DND-41 (cell line): ENCODE measurements around the gene STARD3.
A peak's percentile ranks its signal among the peaks of the same experiment; 100 is the strongest.

ENCODE experiments used
- ATAC-seq: fragments of 200-7000 bp; cut with Tn5 transposase; 3 replicates; pipeline ENCODE4 v1.9.1; 2021; ENCODE audit warnings: low read depth; ENCODE audit not compliant: insufficient read depth
- DNase-seq: peaks from one replicate; pipeline ENCODE4 v3.0.0-alpha.2; 2020
- H2AFZ ChIP-seq: 2 replicates; pipeline ENCODE4 v1.6.0; 2012; ENCODE audit warnings: low read depth, low read length
- H3K27ac ChIP-seq: 2 replicates; pipeline ENCODE4 v1.5.1; 2012; ENCODE audit warnings: low read length, inconsistent platforms
- H3K27me3 ChIP-seq: fragments of 200-600 bp; sonication (generic); 2 replicates; pipeline ENCODE4 v1.6.0; 2012; ENCODE audit warnings: low read length, mild to moderate bottlenecking, inconsistent platforms; ENCODE audit not compliant: insufficient read depth, poor library complexity
- H3K36me3 ChIP-seq: 2 replicates; pipeline ENCODE4 v1.5.1; 2012; ENCODE audit warnings: low read length, inconsistent platforms; ENCODE audit not compliant: insufficient read depth
- H3K4me1 ChIP-seq: 2 replicates; pipeline ENCODE4 v1.5.1; 2012; ENCODE audit warnings: mild to moderate bottlenecking, low read length; ENCODE audit not compliant: insufficient read depth
- H3K4me2 ChIP-seq: 2 replicates; pipeline ENCODE4 v1.6.0; 2012; ENCODE audit warnings: mild to moderate bottlenecking, moderate library complexity, low read length, inconsistent platforms; ENCODE audit not compliant: insufficient read depth
- H3K4me3 ChIP-seq, 2 experiments: fragments of 200-600 bp in 1 of 2; shearing (Covaris generic) in 1 of 2; 2 replicates each; pipeline ENCODE4 v1.5.1; 2012 to 2016; ENCODE audit warnings: inconsistent platforms in 2 of 2, low read length in 2 of 2, mild to moderate bottlenecking in 2 of 2, low read depth in 1 of 2, moderate library complexity in 1 of 2
- H3K79me2 ChIP-seq: 2 replicates; pipeline ENCODE4 v1.6.0; 2012; ENCODE audit warnings: low read length, inconsistent platforms; ENCODE audit not compliant: insufficient read depth
- H3K9ac ChIP-seq: 2 replicates; pipeline ENCODE4 v1.6.0; 2012; ENCODE audit warnings: low read depth, mild to moderate bottlenecking, inconsistent platforms, low read length, moderate library complexity
- H3K9me3 ChIP-seq: 2 replicates; pipeline ENCODE4 v1.5.1; 2012; ENCODE audit warnings: low read length, moderate library complexity, mild to moderate bottlenecking, inconsistent platforms; ENCODE audit not compliant: insufficient read depth, severe bottlenecking
- H4K20me1 ChIP-seq: 2 replicates; pipeline ENCODE4 v1.6.0; 2012; ENCODE audit warnings: low read length; ENCODE audit not compliant: insufficient read depth
- EZH2 ChIP-seq: IDR thresholded peaks from 3 replicates; pipeline ENCODE4 v1.6.1; 2012; ENCODE audit warnings: borderline replicate concordance, low read depth, mild to moderate bottlenecking, moderate library complexity, low read length, inconsistent platforms; ENCODE audit not compliant: severe bottlenecking
- TF ChIP-seq, protein P1 (sequence below): IDR thresholded peaks from 2 replicates; pipeline ENCODE4 v1.5.1; 2012; ENCODE audit warnings: borderline replicate concordance, low read length, moderate library complexity, mild to moderate bottlenecking; ENCODE audit not compliant: poor library complexity, severe bottlenecking; ENCODE audit errors: extremely low read depth

STARD3 gene

DNA sequence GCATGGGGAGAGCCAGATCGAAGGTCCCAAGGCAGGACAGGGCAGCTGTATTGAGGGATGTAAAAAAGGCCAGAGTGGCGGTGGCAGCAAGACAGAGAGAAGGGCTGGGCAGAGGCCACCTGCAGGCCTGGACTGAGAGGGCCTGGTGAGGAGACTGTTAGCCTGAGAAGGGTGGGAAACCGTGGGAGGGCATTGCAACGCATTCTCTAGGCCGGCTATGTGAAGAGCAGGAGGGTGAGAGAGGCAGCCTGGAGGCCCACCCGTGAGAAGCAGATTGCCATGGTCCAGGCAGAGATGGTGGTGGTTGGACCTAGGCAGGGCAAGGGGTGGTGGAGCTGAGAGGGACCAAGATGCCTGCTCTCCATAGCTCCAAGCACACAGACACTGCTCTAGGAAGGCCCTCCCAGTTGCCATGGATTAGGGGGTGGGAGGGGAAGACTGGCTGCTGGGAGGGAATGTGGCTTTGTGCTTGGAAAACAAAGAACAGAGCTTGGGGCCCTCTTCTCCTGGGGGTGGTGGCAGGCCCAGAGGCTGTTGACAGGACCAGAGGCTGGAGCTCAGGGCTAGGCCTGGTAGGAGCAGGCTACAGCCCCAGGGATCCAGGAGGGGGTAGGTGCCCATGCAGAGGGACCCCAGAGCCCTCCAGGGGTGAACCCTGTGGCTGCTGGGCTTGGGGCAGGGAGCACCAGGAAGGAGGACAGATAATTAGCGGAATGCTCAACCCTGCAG is 15.8 kb downstream of the STARD3 start:
- no peak overlapping the region for H3K4me2 ChIP-seq
- no peaks in the 10 kb centered on the region for H3K9me3 ChIP-seq
- no peaks in the 10 kb centered on the region for H3K27me3 ChIP-seq
- ATAC-seq = no peak
- no peak overlapping the region for H2AFZ ChIP-seq
- no peak overlapping the region for H3K9ac ChIP-seq
- peaks cover 22% of the 10 kb centered on the region for H3K79me2 ChIP-seq
- peaks cover 26% of the 10 kb centered on the region for H3K36me3 ChIP-seq
- no peak overlapping the region for H3K27ac ChIP-seq
- H3K4me3 ChIP-seq = no peak overlapping the region
- no peak for DNase-seq
- H3K4me1 ChIP-seq = no peaks in the 10 kb centered on the region
- no peak for TF ChIP-seq EZH2
- TF ChIP-seq, protein P1, sequence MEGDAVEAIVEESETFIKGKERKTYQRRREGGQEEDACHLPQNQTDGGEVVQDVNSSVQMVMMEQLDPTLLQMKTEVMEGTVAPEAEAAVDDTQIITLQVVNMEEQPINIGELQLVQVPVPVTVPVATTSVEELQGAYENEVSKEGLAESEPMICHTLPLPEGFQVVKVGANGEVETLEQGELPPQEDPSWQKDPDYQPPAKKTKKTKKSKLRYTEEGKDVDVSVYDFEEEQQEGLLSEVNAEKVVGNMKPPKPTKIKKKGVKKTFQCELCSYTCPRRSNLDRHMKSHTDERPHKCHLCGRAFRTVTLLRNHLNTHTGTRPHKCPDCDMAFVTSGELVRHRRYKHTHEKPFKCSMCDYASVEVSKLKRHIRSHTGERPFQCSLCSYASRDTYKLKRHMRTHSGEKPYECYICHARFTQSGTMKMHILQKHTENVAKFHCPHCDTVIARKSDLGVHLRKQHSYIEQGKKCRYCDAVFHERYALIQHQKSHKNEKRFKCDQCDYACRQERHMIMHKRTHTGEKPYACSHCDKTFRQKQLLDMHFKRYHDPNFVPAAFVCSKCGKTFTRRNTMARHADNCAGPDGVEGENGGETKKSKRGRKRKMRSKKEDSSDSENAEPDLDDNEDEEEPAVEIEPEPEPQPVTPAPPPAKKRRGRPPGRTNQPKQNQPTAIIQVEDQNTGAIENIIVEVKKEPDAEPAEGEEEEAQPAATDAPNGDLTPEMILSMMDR = no peak
- H4K20me1 ChIP-seq = peaks cover 49% of the 10 kb centered on the region

DNA sequence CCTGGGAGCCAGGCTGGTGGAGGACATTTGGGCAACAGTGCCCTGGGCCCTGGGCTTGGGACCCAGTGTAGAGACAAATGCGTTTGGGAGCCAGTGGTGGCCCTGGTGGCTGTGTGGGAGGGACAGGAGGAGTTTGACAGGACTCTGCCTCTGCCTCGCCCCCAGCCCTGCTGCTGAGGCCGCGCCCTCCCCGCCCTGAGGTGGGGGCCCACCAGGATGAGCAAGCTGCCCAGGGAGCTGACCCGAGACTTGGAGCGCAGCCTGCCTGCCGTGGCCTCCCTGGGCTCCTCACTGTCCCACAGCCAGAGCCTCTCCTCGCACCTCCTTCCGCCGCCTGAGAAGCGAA is 16.3 kb downstream of the STARD3 start:
- Histone ChIP-seq H3K9me3 (no peaks in the 10 kb centered on the region), H3K4me2 (no peak overlapping the region), H3K4me3 (no peak overlapping the region), H3K27ac (no peak overlapping the region), H3K27me3 (no peaks in the 10 kb centered on the region), H3K36me3 (peaks cover 31% of the 10 kb centered on the region), H4K20me1 (peaks cover 49% of the 10 kb centered on the region), H3K9ac (no peak overlapping the region), H2AFZ (no peak overlapping the region), H3K79me2 (peaks cover 22% of the 10 kb centered on the region), H3K4me1 (no peaks in the 10 kb centered on the region)
- TF ChIP-seq EZH2 = no peak
- TF ChIP-seq, protein P1 = no peak
- DNase-seq (no peak), ATAC-seq (no peak)

DNA sequence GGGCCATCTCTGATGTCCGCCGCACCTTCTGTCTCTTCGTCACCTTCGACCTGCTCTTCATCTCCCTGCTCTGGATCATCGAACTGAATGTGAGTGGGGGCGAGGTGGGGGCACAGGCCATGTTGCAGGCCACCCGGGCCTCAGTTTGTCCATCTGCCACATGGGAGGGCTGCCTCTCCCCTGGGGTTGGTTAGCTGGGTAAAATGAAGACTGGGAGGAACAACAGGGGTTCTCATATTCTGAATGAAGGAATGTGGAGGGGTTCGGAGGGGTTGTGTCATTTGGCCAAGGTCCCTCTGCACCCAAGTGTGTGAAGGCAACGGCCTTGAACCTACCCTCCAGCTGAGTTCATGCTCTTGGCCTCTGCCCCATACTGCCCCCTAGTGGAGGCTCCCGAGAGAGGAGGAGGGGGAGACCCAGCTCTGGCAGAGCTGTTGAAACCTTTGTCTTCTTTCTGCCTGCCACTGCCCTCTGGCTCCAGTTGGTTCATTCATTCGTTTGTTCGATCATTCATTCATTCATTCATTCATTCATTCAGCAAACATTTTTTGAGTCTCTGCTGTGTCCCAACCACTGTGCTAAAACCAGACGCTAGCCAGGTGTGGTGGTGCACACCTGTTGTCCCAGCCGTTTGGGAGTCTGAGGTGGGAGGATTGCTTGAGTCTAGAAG is 16.9 kb downstream of the STARD3 start:
- H3K27ac ChIP-seq = no peak overlapping the region
- H3K4me1 ChIP-seq = no peaks in the 10 kb centered on the region
- H3K4me3 ChIP-seq = no peak overlapping the region
- peak; percentile 85 for ATAC-seq
- no peaks in the 10 kb centered on the region for H3K27me3 ChIP-seq
- no peak overlapping the region for H2AFZ ChIP-seq
- peak; percentile 76 for DNase-seq
- no peak overlapping the region for H3K9ac ChIP-seq
- TF ChIP-seq, protein P1 = peak; percentile 99
- TF ChIP-seq EZH2 = no peak
- no peak overlapping the region for H3K4me2 ChIP-seq
- H3K36me3 ChIP-seq = peaks cover 36% of the 10 kb centered on the region
- H3K79me2 ChIP-seq = peaks cover 17% of the 10 kb centered on the region
- no peaks in the 10 kb centered on the region for H3K9me3 ChIP-seq
- H4K20me1 ChIP-seq = peaks cover 44% of the 10 kb centered on the region
